H1 (cell line): ENCODE measurements around the gene SLC10A2. TPM values are rescaled to one million over a fixed set of nuclear protein-coding genes. Genes with fewer than 3 reads are reported as not detected.

Experiments
- CTCF ChIA-PET: fragments of 300-600 bp; sonication (Branson Sonifier 250); formaldehyde crosslinking; loops from one replicate; lab custom pipeline; 2021; ENCODE audit not compliant: partially characterized antibody; lab: Charles Lee
- POLR2A ChIA-PET: fragments of 300-600 bp; sonication (Branson Sonifier 250); formaldehyde crosslinking; loops from one replicate; lab custom pipeline; 2021; ENCODE audit warnings: inconsistent platforms; ENCODE audit not compliant: partially characterized antibody; lab: Charles Lee
- DNase-seq, 2 experiments: peaks; one replicate each; pipeline versions ENCODE4 v3.0.0 to v3.0.0-alpha.2; 2010 to 2022; ENCODE audit warnings: low spot score in 2 of 2, low read depth in 1 of 2, mixed read lengths in 1 of 2
- FAIRE-seq: peaks from 2 replicates; lab custom pipeline; 2011; peaks lifted over from hg19 to GRCh38; lab: Jason Lieb, UNC
- H2AFZ ChIP-seq: 2 replicates; pipeline ENCODE4 v1.8.1; 2012; ENCODE audit warnings: low read length, inconsistent platforms
- H2AK5ac ChIP-seq: 2 replicates; pipeline ENCODE4 v1.6.1; 2013; ENCODE audit warnings: low read depth, low read length
- H2BK120ac ChIP-seq: replicated peaks from 2 replicates; pipeline ENCODE3; 2013; ENCODE audit warnings: low read depth, low read length, inconsistent platforms
- H2BK12ac ChIP-seq: 2 replicates; pipeline ENCODE4 v1.6.1; 2013; ENCODE audit warnings: low read depth, low read length
- H2BK15ac ChIP-seq: 2 replicates; pipeline ENCODE4 v1.6.1; 2013; ENCODE audit warnings: low read length
- H2BK20ac ChIP-seq: 2 replicates; pipeline ENCODE4 v1.6.1; 2013; ENCODE audit warnings: low read length
- H2BK5ac ChIP-seq: 2 replicates; pipeline ENCODE4 v1.6.1; 2013; ENCODE audit warnings: low read depth, low read length
- H3K14ac ChIP-seq: 2 replicates; pipeline ENCODE4 v1.6.1; 2013; ENCODE audit warnings: inconsistent platforms; ENCODE audit not compliant: insufficient read length
- H3K18ac ChIP-seq: 2 replicates; pipeline ENCODE4 v1.6.1; 2013; ENCODE audit warnings: low read length; ENCODE audit errors: extremely low read depth
- H3K23ac ChIP-seq: 2 replicates; pipeline ENCODE4 v1.6.1; 2013; ENCODE audit warnings: inconsistent platforms; ENCODE audit not compliant: insufficient read length
- H3K23me2 ChIP-seq: 2 replicates; pipeline ENCODE4 v1.6.1; 2013; ENCODE audit warnings: low read depth, low read length
- H3K27ac ChIP-seq: 2 replicates; pipeline ENCODE4 v1.6.1; 2011; ENCODE audit warnings: low read depth, low read length, inconsistent platforms
- H3K27me3 ChIP-seq, 4 experiments: replicated peaks in 1 of 4; 1 replicate in 1 of 4; 2 replicates in 3 of 4; pipeline versions ENCODE4 v1.6.1 to v1.8.1; 2011 to 2013; ENCODE audit warnings: low read length in 3 of 4, mild to moderate bottlenecking in 3 of 4, inconsistent platforms in 2 of 4, mixed read lengths in 2 of 4, moderate library complexity in 1 of 4; ENCODE audit not compliant: control insufficient read depth in 3 of 4, insufficient read depth in 3 of 4; ENCODE audit errors: extremely low read depth in 1 of 4
- H3K36me3 ChIP-seq, 4 experiments: 2 replicates each; pipeline versions ENCODE4 v1.6.1 to v1.8.1; 2011 to 2013; ENCODE audit warnings: mild to moderate bottlenecking in 4 of 4, low read length in 3 of 4, moderate library complexity in 2 of 4, control low read depth in 1 of 4, inconsistent platforms in 1 of 4; ENCODE audit not compliant: insufficient read depth in 4 of 4, control insufficient read depth in 2 of 4
- H3K4ac ChIP-seq: replicated peaks from 2 replicates; pipeline ENCODE3; 2013; ENCODE audit warnings: low read length, low read depth, mixed read lengths, inconsistent platforms; ENCODE audit not compliant: insufficient read length
- H3K4me1 ChIP-seq, 4 experiments: replicated peaks in 1 of 4; 1 replicate in 1 of 4; 2 replicates in 3 of 4; pipeline versions ENCODE4 v1.6.1 to v1.8.1; 2011 to 2013; ENCODE audit warnings: low read length in 3 of 4, inconsistent platforms in 2 of 4, mixed read lengths in 1 of 4; ENCODE audit not compliant: insufficient read depth in 4 of 4, control insufficient read depth in 3 of 4
- H3K4me2 ChIP-seq, 2 experiments: 2 replicates each; pipeline versions ENCODE4 v1.6.1 to v1.8.1; 2011 to 2013; ENCODE audit warnings: low read depth in 2 of 2, low read length in 2 of 2, control low read depth in 1 of 2, inconsistent platforms in 1 of 2, mild to moderate bottlenecking in 1 of 2; ENCODE audit not compliant: insufficient read depth in 1 of 2
- H3K4me3 ChIP-seq, 4 experiments: fragments of 200-600, 300-600 bp in 1 of 4; sonication (generic), shearing (Covaris generic), sonication (Bioruptor Twin) in 1 of 4; 2 replicates each; pipeline versions ENCODE4 v1.5.1 to v1.8.1; 2011 to 2016; ENCODE audit warnings: low read length in 4 of 4, low read depth in 3 of 4, control low read depth in 2 of 4, inconsistent platforms in 2 of 4, mild to moderate bottlenecking in 2 of 4, mixed read lengths in 1 of 4, moderate library complexity in 1 of 4; ENCODE audit not compliant: insufficient read depth in 2 of 4; ENCODE audit errors: extremely low read depth in 1 of 4
- H3K56ac ChIP-seq: replicated peaks from 2 replicates; pipeline ENCODE3; 2013; ENCODE audit warnings: low read depth, mild to moderate bottlenecking, mixed read lengths, low read length, inconsistent platforms; ENCODE audit not compliant: insufficient read length
- H3K79me1 ChIP-seq: 2 replicates; pipeline ENCODE4 v1.6.1; 2013; ENCODE audit warnings: low read depth, low read length, control low read depth
- H3K79me2 ChIP-seq, 2 experiments: 2 replicates each; pipeline versions ENCODE4 v1.6.1 to v1.8.1; 2012 to 2013; ENCODE audit warnings: low read length in 2 of 2, mild to moderate bottlenecking in 2 of 2, inconsistent platforms in 1 of 2; ENCODE audit not compliant: insufficient read depth in 2 of 2, control insufficient read depth in 1 of 2
- H3K9ac ChIP-seq, 4 experiments: replicated peaks in 1 of 4; 1 replicate in 1 of 4; 2 replicates in 3 of 4; pipeline versions ENCODE4 v1.6.1 to v1.8.1; 2011 to 2013; ENCODE audit warnings: low read depth in 3 of 4, low read length in 3 of 4, control low read depth in 2 of 4, mild to moderate bottlenecking in 2 of 4, moderate library complexity in 2 of 4, inconsistent platforms in 1 of 4; ENCODE audit errors: extremely low read depth in 1 of 4
- H3K9me3 ChIP-seq, 2 experiments: 2 replicates each; pipeline versions ENCODE4 v1.6.1 to v1.8.1; 2012 to 2013; ENCODE audit warnings: mild to moderate bottlenecking in 2 of 2, moderate library complexity in 2 of 2, control low read depth in 1 of 2, inconsistent platforms in 1 of 2, low read depth in 1 of 2, low read length in 1 of 2, mixed read lengths in 1 of 2; ENCODE audit not compliant: insufficient read depth in 2 of 2
- H4K20me1 ChIP-seq, 2 experiments: replicated peaks in 1 of 2; 2 replicates each; pipeline versions ENCODE3 to v1.8.1; 2011 to 2013; ENCODE audit warnings: inconsistent platforms in 2 of 2, low read length in 2 of 2, mild to moderate bottlenecking in 1 of 2; ENCODE audit not compliant: insufficient read depth in 2 of 2, control insufficient read depth in 1 of 2
- H4K5ac ChIP-seq: 2 replicates; pipeline ENCODE4 v1.6.1; 2013; ENCODE audit warnings: low read length, low read depth, mixed read lengths, inconsistent platforms; ENCODE audit not compliant: insufficient read length
- H4K8ac ChIP-seq: 2 replicates; pipeline ENCODE4 v1.8.0; 2013; ENCODE audit warnings: mild to moderate bottlenecking, moderate library complexity, low read length, inconsistent platforms; ENCODE audit not compliant: insufficient read depth; ENCODE audit errors: extremely low read depth
- H4K91ac ChIP-seq: replicated peaks from 2 replicates; pipeline ENCODE3; 2013; ENCODE audit warnings: low read length, mixed read lengths, inconsistent platforms; ENCODE audit not compliant: insufficient read length
- CREB1 ChIP-seq: IDR thresholded peaks from 2 replicates; pipeline ENCODE4 v1.6.1; 2012; ENCODE audit warnings: inconsistent platforms
- E2F6 ChIP-seq: IDR thresholded peaks from 2 replicates; pipeline ENCODE4 v1.6.1; 2012; ENCODE audit warnings: inconsistent platforms
- EGR1 ChIP-seq: IDR thresholded peaks from 2 replicates; pipeline ENCODE4 v1.6.1; 2011; ENCODE audit warnings: low read depth, low read length, borderline replicate concordance
- HDAC6 ChIP-seq: IDR thresholded peaks from one replicate; pipeline ENCODE4 v1.7.1; 2012; ENCODE audit warnings: low read depth, mild to moderate bottlenecking, inconsistent platforms, low read length, moderate library complexity
- JUN ChIP-seq: IDR thresholded peaks from 2 replicates; pipeline ENCODE4 v1.6.1; 2011; ENCODE audit warnings: low read depth, mild to moderate bottlenecking, improper control_type of control experiment, low read length
- POLR2AphosphoS5 ChIP-seq: IDR thresholded peaks from 2 replicates; pipeline ENCODE4 v1.6.1; 2011; ENCODE audit warnings: low read depth, low read length
- POU5F1 ChIP-seq: IDR thresholded peaks from 2 replicates; pipeline ENCODE4 v1.6.1; 2011; ENCODE audit warnings: low read depth, mild to moderate bottlenecking, low read length, moderate library complexity
- RFX5 ChIP-seq: IDR thresholded peaks from 2 replicates; pipeline ENCODE4 v1.6.1; 2011; ENCODE audit warnings: low read depth, low read length, improper control_type of control experiment, borderline replicate concordance
- RXRA ChIP-seq: IDR thresholded peaks from 2 replicates; pipeline ENCODE4 v1.6.1; 2011; ENCODE audit warnings: low read depth, mild to moderate bottlenecking, low read length, moderate library complexity; ENCODE audit not compliant: insufficient read depth
- SAP30 ChIP-seq: fragments of 300-600 bp; sonication (generic); IDR thresholded peaks from 2 replicates; pipeline ENCODE4 v1.7.1; 2012; ENCODE audit warnings: low read length, moderate library complexity, mild to moderate bottlenecking, inconsistent platforms; ENCODE audit not compliant: insufficient read depth, insufficient replicate concordance
- SIRT6 ChIP-seq: IDR thresholded peaks from one replicate; pipeline ENCODE4 v1.7.1; 2012; ENCODE audit warnings: low read length, inconsistent platforms
- SP2 ChIP-seq: IDR thresholded peaks from 2 replicates; pipeline ENCODE4 v1.6.1; 2012; ENCODE audit warnings: mild to moderate bottlenecking, low read length, inconsistent platforms
- SP4 ChIP-seq: IDR thresholded peaks from 2 replicates; pipeline ENCODE4 v1.6.1; 2012; ENCODE audit warnings: low read length, inconsistent platforms
- SUZ12 ChIP-seq: fragments of 200-600 bp; sonication (generic); IDR thresholded peaks from 2 replicates; pipeline ENCODE4 v1.6.1; 2012; ENCODE audit warnings: mild to moderate bottlenecking, inconsistent platforms, low read length, moderate library complexity, mixed read lengths
- TBP ChIP-seq: IDR thresholded peaks from 2 replicates; pipeline ENCODE4 v1.6.1; 2011; ENCODE audit warnings: low read depth, low read length, improper control_type of control experiment
- WGBS, 2 experiments: shearing (Covaris generic) in 1 of 2; methylation state at CpG; one replicate each; pipeline versions ENCODE4 v1.1.6 to v1.1.7; 2013 to 2015; ENCODE audit warnings: low lambda C conversion rate in 2 of 2, mixed read lengths in 2 of 2, inconsistent platforms in 1 of 2, low coverage in 1 of 2, missing lambda C conversion rate in 1 of 2; ENCODE audit not compliant: insufficient replicate concordance in 2 of 2, insufficient coverage in 1 of 2, insufficient read length in 1 of 2; ENCODE audit errors: extremely low coverage in 1 of 2, missing lambda C conversion rate in 1 of 2; 5-methylcytosine and 5-hydroxymethylcytosine counted together
- polyA plus RNA-seq, 7 experiments: library from polyadenylated mRNA; depleted of rRNA in 3 of 7; stranded (reverse) in 5 of 7; unstranded in 2 of 7; fragments of >200 nt in 5 of 7; fragments of 200-250 nt in 2 of 7; gene quantifications; 1 replicate in 5 of 7; 2 replicates in 1 of 7; 4 replicates in 1 of 7; pipeline versions ENCODE4 v1.2.1 to v1.2.3, GENCODE V29; 2011 to 2013; ENCODE audit warnings: missing spikeins in 2 of 7, mixed read lengths in 2 of 7
- total RNA-seq: library from RNA; stranded (reverse); fragmentation: NEBNext Ultra II Directional; extraction: Animal tissue kit (Norgen Biotek cat#: 25700); gene quantifications from 2 replicates; pipeline ENCODE4 v1.2.1, GENCODE V29; 2021

SLC10A2 gene
- total and polyA plus RNA-seq, 2 of the 8 experiments (the other 6 are each of a cell fraction or from before 2014, with no cell fraction given), result not detected

GRCh38 chr13:103029798-103030197 lies 36.4 kb downstream of the SLC10A2 start:
- no peak for DNase-seq
- H3K79me2 ChIP-seq, result no peaks in the 10 kb centered on the region
- no peak overlapping the region for H2AK5ac ChIP-seq
- H3K36me3 ChIP-seq, result no peaks in the 10 kb centered on the region
- H3K27ac ChIP-seq, result no peak overlapping the region
- H4K20me1 ChIP-seq, result no peaks in the 10 kb centered on the region
- H3K9ac ChIP-seq, result no peak overlapping the region
- H2BK15ac ChIP-seq, result no peak overlapping the region
- H3K27me3 ChIP-seq, result no peaks in the 10 kb centered on the region
- no peak overlapping the region for H4K91ac ChIP-seq
- H4K5ac ChIP-seq, result no peak overlapping the region
- H3K9me3 ChIP-seq, result no peaks in the 10 kb centered on the region
- H2BK5ac ChIP-seq, result no peak overlapping the region
- H3K4ac ChIP-seq, result no peak overlapping the region
- no peak overlapping the region for H3K4me2 ChIP-seq
- no peak overlapping the region for H3K4me3 ChIP-seq
- WGBS, 2 experiments, result 93% methylated on average over 2 of the region's 2 CpGs; no CpG with 5 or more reads in 1 of the 2 experiments
- no peak overlapping the region for H2BK12ac ChIP-seq
- H3K18ac ChIP-seq, result no peak overlapping the region
- no peaks in the 10 kb centered on the region for H3K79me1 ChIP-seq
- no peaks in the 10 kb centered on the region for H3K4me1 ChIP-seq
- no peak overlapping the region for H2AFZ ChIP-seq
- H3K23ac ChIP-seq, result no peak overlapping the region
- no peak overlapping the region for H3K56ac ChIP-seq
- no peak overlapping the region for H3K14ac ChIP-seq
- peak overlapping the region; percentile 51 for H4K8ac ChIP-seq
- H2BK120ac ChIP-seq, result no peak overlapping the region
- ChIA-PET CTCF (interaction anchor here (1.2 kb wide), 1 partner anchor 89 kb away, joined by 3 read pairs; no protein-coding TSS in a partner anchor), POLR2A (no interaction called here)
- no peak for FAIRE-seq
- H3K23me2 ChIP-seq, result no peaks in the 10 kb centered on the region
- H2BK20ac ChIP-seq, result no peak overlapping the region
- TF ChIP-seq TBP (no peak), SUZ12 (no peak), SIRT6 (no peak), SP4 (no peak), HDAC6 (no peak), CREB1 (no peak), EGR1 (no peak), RXRA (no peak), E2F6 (no peak), POU5F1 (no peak), RFX5 (no peak), JUN (no peak), SAP30 (no peak), SP2 (no peak), POLR2AphosphoS5 (no peak)
